IPS-18a (cell line): ENCODE measurements around the gene ELL2.
"Not testable (repeated sequence)": the region's sequence is repeated elsewhere in the genome, so short reads cannot be mapped to it uniquely, and the experiment has no call there.

ENCODE experiments used
- H3K27ac ChIP-seq: one replicate; pipeline ENCODE4 v1.5.1; 2013; ENCODE audit warnings: low read length
- H3K27me3 ChIP-seq: one replicate; pipeline ENCODE4 v1.6.1; 2013; ENCODE audit warnings: mild to moderate bottlenecking, low read length; ENCODE audit not compliant: control insufficient read depth, insufficient read depth
- H3K36me3 ChIP-seq: one replicate; pipeline ENCODE4 v1.6.1; 2013; ENCODE audit warnings: low read depth, low read length; ENCODE audit not compliant: control insufficient read depth
- H3K4me1 ChIP-seq: one replicate; pipeline ENCODE4 v1.6.1; 2013; ENCODE audit warnings: low read depth, low read length; ENCODE audit not compliant: control insufficient read depth
- H3K4me3 ChIP-seq: one replicate; pipeline ENCODE4 v1.5.1; 2013; ENCODE audit warnings: low read length
- H3K9ac ChIP-seq: one replicate; pipeline ENCODE4 v1.6.1; 2013; ENCODE audit warnings: mild to moderate bottlenecking, low read length, moderate library complexity
- H3K9me3 ChIP-seq: one replicate; pipeline ENCODE4 v1.6.1; 2013; ENCODE audit warnings: low read depth, low read length; ENCODE audit not compliant: control insufficient read depth

The ELL2 gene

DNA sequence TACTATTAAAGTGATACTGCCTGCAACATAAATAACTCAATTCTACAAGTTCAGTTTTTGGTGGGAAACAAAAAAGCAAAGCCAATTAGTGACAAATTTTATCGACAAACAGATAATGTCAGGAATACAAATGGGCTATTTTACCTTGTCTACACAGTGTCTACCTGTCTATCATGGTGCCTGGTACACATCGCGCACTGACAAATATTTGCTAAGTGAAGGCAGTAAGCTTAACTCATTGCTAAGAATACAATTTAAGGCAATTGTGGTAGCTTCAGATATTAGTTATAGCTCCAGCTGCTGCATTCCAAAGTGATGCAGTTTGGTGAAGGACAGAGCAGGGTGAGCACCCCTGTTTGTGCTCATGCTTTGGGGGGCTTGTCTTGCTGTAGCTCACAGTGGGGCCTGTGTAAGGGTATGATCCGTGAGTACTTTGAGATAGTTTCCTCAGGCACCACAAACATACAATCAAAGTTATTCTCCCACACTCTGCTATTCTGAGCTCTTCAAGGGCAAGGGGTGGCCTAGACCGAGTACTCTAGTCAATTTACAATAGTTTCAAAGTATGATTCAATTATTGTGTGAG is 24.7 kb downstream of the ELL2 start:
- H3K27me3 ChIP-seq = no peaks in the 10 kb centered on the region
- no peak overlapping the region for H3K4me3 ChIP-seq
- H3K9ac ChIP-seq = no peak overlapping the region
- H3K4me1 ChIP-seq = peaks cover 22% of the 10 kb centered on the region
- H3K27ac ChIP-seq = no peak overlapping the region
- no peaks in the 10 kb centered on the region for H3K9me3 ChIP-seq
- H3K36me3 ChIP-seq = no peaks in the 10 kb centered on the region

GRCh38 chr5:95935553-95936100 is 26.0 kb downstream of the ELL2 start:
- Histone ChIP-seq H3K9me3 (no peaks in the 10 kb centered on the region), H3K36me3 (no peaks in the 10 kb centered on the region), H3K4me3 (no peak overlapping the region), H3K4me1 (peaks cover 9% of the 10 kb centered on the region), H3K27ac (no peak overlapping the region), H3K27me3 (no peaks in the 10 kb centered on the region), H3K9ac (no peak overlapping the region)

DNA sequence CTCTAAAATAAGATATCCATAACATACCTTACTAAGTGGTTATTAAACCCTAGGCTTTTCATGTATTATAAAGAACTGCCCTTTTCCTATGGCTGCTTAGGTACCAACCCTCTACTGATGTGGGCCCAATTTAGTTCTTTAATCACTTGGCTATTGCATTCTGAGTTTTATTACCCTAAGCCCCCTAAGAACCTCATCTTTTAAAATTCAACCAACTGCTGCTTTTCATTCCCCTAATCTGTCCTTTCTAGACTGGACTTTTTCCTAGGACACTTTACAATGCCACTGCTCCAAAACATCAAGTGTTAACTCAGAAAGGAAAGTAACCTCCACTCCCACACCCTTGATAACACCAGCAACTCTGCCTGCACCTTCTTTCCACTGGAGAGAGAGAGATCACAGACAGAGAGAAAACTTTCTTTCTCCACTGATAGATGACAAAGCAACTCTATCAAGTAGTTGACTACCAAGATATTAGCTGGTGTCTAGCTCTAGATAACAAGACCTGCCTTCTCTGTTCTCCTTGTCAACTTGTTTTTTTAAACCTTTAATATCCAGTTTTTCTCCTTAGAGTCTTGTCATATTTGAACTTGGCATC is 27.3 kb downstream of the ELL2 start:
- Histone ChIP-seq H3K27me3 (no peaks in the 10 kb centered on the region), H3K4me1 (no peaks in the 10 kb centered on the region), H3K36me3 (no peaks in the 10 kb centered on the region), H3K27ac (no peak overlapping the region), H3K4me3 (no peak overlapping the region), H3K9ac (no peak overlapping the region), H3K9me3 (no peaks in the 10 kb centered on the region)

GRCh38 chr5:95932941-95933340 is 28.7 kb downstream of the ELL2 start:
- no peaks in the 10 kb centered on the region for H3K36me3 ChIP-seq
- H3K4me3 ChIP-seq = no peak overlapping the region
- no peak overlapping the region for H3K9ac ChIP-seq
- H3K4me1 ChIP-seq = no peaks in the 10 kb centered on the region
- H3K27me3 ChIP-seq = no peaks in the 10 kb centered on the region
- no peaks in the 10 kb centered on the region for H3K9me3 ChIP-seq
- no peak overlapping the region for H3K27ac ChIP-seq

- Histone ChIP-seq H3K4me1 (no peaks in the 10 kb centered on the region), H3K9ac (no peak overlapping the region), H3K9me3 (no peaks in the 10 kb centered on the region), H3K27ac (no peak overlapping the region), H3K27me3 (no peaks in the 10 kb centered on the region), H3K4me3 (no peak overlapping the region), H3K36me3 (no peaks in the 10 kb centered on the region)
Observed at GRCh38 chr5:95931079-95931833, 30.4 kb downstream of the ELL2 start.

DNA sequence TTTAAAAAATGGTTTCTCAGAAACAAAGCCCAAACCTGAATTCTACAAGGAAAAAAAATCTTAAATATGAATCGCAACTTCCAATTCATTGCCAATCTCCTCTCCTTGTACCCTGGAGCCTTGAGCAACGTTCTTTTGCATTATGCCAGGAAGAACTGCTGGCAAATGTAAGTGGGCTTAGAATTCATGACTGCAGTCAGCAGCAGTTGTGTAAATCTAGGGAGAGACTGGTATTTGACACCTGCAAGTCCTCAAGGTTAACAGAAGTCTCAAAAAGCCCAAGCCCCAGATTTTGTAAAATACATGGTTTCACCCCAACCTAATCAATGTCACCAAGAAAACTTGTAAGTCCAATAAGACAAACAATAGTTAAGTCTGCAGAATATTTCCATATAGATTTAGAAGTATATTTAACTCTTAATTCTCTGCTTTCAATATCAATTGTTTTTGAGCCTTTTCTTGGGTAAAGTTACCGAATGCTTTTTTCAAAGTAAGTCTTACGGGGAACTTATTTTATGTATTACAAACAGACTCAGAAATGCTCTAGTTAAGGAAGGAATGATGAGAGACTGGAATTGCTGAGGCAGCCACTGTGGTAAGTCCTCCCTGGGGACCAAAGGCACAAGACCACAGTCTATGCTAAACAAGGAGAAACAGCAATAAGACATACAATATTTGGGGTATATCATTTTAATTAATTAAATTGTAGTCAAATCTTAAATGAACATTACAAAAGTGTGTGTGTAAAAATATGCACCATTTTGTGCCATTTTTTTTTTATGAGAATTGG is 31.3 kb downstream of the ELL2 start:
- Histone ChIP-seq H3K4me1 (no peaks in the 10 kb centered on the region), H3K27ac (no peak overlapping the region)

DNA sequence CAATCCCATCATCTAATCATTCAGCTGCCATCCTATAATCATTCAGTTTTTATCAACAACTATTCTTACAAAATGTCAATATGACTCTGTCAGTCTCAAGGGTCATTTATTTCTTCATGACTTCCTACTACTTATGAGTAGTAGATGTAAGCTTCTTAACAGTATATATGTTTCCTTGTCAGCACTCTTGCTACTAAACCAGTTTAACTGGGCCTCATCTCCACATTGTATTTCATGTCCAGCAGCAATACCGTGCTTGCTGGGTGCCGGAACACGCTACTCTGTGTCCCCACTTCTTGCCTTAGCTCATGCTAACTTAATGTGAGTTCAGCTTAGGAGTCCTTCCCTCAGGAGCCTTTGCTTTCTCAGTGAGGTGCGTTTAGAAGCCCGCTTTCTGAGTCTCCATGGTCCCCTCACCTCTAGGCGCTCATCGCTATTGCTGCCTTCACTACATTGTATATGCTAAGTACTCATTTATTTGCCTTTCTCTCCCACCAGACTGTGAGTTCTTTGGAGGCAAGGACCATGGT is 32.9 kb downstream of the ELL2 start:
- Histone ChIP-seq H3K4me3 (no peak overlapping the region), H3K27ac (no peak overlapping the region), H3K9me3 (no peaks in the 10 kb centered on the region), H3K27me3 (no peaks in the 10 kb centered on the region), H3K4me1 (no peaks in the 10 kb centered on the region), H3K9ac (no peak overlapping the region), H3K36me3 (no peaks in the 10 kb centered on the region)

More for the DNA sequence above, 31.3 kb downstream of the ELL2 start:
- Histone ChIP-seq H3K4me3 (no peak overlapping the region), H3K9me3 (no peaks in the 10 kb centered on the region), H3K9ac (no peak overlapping the region), H3K36me3 (no peaks in the 10 kb centered on the region), H3K27me3 (no peaks in the 10 kb centered on the region)

GRCh38 chr5:95927927-95928723 is 33.5 kb downstream of the ELL2 start:
- Histone ChIP-seq H3K36me3 (no peaks in the 10 kb centered on the region), H3K4me3 (no peak overlapping the region), H3K27me3 (no peaks in the 10 kb centered on the region), H3K9ac (no peak overlapping the region), H3K27ac (no peak overlapping the region), H3K4me1 (no peaks in the 10 kb centered on the region), H3K9me3 (no peaks in the 10 kb centered on the region)

DNA sequence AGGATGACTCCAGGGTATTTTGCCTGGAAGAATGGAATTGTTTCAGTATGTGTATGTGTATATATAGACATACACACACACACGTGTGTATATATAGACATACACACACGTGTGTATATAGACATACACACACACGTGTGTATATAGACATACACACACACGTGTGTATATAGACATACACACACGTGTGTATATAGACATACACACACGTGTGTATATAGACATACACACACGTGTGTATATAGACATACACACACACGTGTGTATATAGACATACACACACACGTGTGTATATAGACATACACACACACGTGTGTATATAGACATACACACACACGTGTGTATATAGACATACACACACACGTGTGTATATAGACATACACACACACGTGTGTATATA is 34.4 kb downstream of the ELL2 start:
- not testable (repeated sequence) for H3K27ac ChIP-seq, H3K9me3 ChIP-seq, H3K9ac ChIP-seq, H3K4me3 ChIP-seq, H3K27me3 ChIP-seq, H3K4me1 ChIP-seq, H3K36me3 ChIP-seq

DNA sequence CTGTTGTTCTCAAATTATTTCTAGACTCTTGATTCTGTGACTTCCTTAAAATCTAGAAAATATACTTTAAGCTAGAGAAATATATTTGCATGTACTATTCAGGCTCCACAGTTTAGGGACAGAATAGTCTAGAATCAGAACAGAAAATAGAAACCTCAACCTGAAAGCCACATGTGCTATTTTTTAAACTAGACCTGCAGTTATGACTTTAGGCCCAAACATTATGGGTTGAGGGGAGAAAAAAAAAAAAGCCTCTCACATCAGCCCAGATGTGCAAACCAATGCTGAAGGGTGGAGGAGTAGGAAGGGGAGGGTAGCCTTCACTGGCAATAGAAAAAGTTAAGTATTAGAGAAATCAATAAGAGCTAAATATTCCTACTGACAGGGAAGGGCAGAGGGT is 35.7 kb downstream of the ELL2 start:
- H3K36me3 ChIP-seq = no peaks in the 10 kb centered on the region
- no peak overlapping the region for H3K27ac ChIP-seq
- no peaks in the 10 kb centered on the region for H3K27me3 ChIP-seq
- H3K4me3 ChIP-seq = no peak overlapping the region
- H3K9me3 ChIP-seq = no peaks in the 10 kb centered on the region
- no peaks in the 10 kb centered on the region for H3K4me1 ChIP-seq
- no peak overlapping the region for H3K9ac ChIP-seq
